Mammary epithelial cell (primary cell): ENCODE results near the gene TNRC18.

Experiments
- EZH2 ChIP-seq: IDR thresholded peaks from 2 replicates; pipeline ENCODE4 v1.6.1; 2012; ENCODE audit warnings: low read length, inconsistent platforms, borderline replicate concordance
- TF ChIP-seq, protein P1 (sequence below), 2 donors: IDR thresholded peaks in 1 of 2; conservative IDR thresholded peaks in 1 of 2; 2 replicates each; pipeline ENCODE4 v1.5.1; 2011 to 2012; ENCODE audit warnings: inconsistent platforms in 2 of 2, low read length in 2 of 2, mild to moderate bottlenecking in 2 of 2, control low read depth in 1 of 2, low read depth in 1 of 2; ENCODE audit not compliant: insufficient read depth in 1 of 2; ENCODE audit errors: extremely low read depth in 1 of 2

DNA sequence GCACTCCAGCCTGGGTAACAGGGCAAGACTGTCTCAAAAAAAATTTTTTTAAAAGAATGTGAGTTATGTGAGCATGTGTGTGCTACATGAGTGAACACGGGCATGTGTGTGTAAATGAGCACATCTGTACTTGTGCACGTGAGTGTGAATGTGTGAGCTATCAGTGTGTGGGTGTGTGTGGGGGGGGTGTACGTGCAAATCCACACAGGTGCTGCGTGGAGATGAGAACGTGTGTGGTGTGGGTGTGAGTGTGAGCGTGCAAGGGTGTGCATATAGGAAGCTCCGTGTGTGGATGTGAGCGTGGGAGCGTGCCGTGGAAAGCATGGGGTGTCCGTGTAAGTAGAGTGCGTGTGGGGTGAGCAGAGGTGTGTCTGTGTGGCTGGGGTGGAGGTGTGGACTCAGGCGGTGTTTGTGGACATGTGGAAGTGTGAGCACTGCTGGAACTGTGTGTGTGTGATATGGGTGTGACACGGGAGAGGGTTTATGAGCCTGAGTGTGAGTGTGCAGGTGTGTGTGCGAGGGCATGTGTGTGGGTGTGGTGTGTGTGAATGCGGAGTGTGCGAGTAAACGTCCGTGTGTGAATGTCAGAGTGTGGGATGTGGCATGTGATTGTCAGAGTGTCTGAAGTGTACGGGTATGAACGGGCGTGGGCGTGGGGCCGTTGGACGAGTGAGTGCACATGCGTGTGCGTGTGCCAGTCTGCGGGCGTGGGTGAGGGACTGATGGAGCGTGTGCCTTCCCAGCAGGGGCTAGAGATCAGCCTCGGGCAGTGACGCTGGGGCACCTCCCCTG lies 45.9 kb upstream of the TNRC18 start:
- TF ChIP-seq, protein P1, sequence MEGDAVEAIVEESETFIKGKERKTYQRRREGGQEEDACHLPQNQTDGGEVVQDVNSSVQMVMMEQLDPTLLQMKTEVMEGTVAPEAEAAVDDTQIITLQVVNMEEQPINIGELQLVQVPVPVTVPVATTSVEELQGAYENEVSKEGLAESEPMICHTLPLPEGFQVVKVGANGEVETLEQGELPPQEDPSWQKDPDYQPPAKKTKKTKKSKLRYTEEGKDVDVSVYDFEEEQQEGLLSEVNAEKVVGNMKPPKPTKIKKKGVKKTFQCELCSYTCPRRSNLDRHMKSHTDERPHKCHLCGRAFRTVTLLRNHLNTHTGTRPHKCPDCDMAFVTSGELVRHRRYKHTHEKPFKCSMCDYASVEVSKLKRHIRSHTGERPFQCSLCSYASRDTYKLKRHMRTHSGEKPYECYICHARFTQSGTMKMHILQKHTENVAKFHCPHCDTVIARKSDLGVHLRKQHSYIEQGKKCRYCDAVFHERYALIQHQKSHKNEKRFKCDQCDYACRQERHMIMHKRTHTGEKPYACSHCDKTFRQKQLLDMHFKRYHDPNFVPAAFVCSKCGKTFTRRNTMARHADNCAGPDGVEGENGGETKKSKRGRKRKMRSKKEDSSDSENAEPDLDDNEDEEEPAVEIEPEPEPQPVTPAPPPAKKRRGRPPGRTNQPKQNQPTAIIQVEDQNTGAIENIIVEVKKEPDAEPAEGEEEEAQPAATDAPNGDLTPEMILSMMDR (conservative IDR thresholded peaks at IDR 0.05 in 1 of 2, IDR thresholded peaks at IDR 0.05 in 1 of 2; ENCODE audit: extremely low read depth in 1 of 2, insufficient read depth in 1 of 2, low read depth in 1 of 2, low read length in 2 of 2), result no peak
- TF ChIP-seq EZH2, result no peak
